Measurements from ENCODE around the gene GPR78.

DNA sequence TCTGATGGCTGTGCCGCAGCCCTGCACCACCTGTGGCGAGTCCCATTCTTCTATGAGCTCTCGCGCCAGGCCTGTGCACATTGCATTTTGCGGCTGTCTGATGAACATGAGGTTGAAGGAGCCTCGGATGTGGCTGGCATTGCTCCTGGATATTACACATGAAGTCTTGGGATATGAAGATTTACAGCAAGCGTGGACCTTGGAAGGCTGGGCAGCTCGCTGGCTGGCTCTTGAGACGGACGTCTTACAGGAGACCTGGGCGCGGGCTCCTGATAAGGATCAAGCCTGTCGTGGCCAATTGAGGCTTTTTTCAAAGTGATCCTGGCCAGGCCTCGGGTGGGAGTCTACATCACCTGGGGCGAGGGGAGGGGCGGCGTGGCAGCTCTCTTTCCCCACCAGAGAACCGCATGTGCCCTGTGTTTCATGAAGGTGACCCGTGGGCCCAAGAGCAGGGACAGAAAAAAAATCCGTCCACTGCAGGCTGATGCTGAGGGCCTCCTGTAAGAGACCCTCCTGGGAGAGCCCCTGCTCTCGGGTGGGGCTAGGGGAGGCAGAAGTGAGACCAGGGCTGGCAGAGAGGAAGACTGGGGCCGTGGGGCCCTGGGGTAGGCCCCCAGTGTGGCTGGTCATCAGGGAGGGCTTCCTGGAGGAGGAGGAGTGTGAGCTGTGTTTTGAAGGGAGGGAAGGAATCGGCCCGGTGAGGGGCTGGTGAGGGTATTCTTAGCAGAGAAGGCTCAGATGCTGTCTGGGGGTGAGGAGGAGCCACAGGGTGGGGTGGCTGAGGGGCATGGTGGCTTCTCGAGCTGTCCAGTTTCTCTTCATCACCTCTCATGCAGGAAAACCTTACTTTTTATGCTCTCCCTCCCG, 36.0 kb downstream of the GPR78 start:
- TF ChIP-seq, protein P1, sequence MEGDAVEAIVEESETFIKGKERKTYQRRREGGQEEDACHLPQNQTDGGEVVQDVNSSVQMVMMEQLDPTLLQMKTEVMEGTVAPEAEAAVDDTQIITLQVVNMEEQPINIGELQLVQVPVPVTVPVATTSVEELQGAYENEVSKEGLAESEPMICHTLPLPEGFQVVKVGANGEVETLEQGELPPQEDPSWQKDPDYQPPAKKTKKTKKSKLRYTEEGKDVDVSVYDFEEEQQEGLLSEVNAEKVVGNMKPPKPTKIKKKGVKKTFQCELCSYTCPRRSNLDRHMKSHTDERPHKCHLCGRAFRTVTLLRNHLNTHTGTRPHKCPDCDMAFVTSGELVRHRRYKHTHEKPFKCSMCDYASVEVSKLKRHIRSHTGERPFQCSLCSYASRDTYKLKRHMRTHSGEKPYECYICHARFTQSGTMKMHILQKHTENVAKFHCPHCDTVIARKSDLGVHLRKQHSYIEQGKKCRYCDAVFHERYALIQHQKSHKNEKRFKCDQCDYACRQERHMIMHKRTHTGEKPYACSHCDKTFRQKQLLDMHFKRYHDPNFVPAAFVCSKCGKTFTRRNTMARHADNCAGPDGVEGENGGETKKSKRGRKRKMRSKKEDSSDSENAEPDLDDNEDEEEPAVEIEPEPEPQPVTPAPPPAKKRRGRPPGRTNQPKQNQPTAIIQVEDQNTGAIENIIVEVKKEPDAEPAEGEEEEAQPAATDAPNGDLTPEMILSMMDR (IDR thresholded peaks at IDR 0.05), result no peak
- no peak for TF ChIP-seq POLR2A (IDR thresholded peaks at IDR 0.05)

Data from suprapubic skin (tissue), 3 donors.